Epithelial cell of prostate (primary cell): ENCODE data around the gene TUBGCP2.
"Not testable (repeated sequence)": the region's sequence is repeated elsewhere in the genome, so short reads cannot be mapped to it uniquely, and the experiment has no call there.

Experiments
- DNase-seq: peaks from one replicate; pipeline ENCODE4 v3.0.0-alpha.2; 2011; ENCODE audit warnings: low read depth, low spot score
- H3K27ac ChIP-seq: fragments of 450-650 bp; 2 replicates; pipeline ENCODE4 v1.5.1; 2017; ENCODE audit warnings: mild to moderate bottlenecking

Gene TUBGCP2

DNA sequence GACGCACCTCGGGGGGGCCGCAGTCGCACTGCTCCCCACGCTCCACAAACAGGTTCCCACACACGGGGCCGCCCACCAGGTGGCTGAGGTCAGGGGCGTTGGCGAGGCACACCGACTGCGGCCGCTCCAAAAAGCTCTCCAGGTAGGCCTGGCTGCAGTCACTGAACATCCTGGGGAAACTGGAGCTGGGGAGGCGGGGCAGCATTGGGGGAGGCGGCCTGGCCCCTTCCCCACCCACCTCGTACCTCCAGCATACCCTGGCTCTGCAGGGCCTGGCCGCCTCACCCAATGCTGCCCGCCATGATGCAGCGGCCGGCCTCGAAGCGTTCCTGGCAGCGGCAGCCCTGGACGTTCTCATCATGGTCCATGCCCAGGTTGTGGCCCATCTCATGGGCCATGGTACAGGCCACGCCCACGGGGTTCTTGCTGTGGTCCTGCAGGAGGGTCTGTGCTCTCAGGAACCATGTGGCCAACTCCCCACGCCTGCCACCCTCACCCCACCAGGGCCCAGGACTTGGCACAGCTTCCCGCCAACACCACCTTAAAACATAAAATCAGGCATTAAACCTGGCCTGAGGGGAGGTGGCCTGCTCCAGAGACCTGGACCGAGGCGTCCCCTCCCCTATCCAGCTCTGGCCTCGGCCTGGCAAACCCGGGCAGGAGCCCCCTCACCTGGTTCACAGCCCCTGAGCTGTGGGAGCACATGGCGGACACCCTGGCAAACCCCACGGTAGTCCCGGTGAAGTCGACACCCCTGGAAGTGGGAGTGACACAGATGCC lies 37.0 kb downstream of the TUBGCP2 start:
- no peak for DNase-seq
- no peak overlapping the region for H3K27ac ChIP-seq

DNA sequence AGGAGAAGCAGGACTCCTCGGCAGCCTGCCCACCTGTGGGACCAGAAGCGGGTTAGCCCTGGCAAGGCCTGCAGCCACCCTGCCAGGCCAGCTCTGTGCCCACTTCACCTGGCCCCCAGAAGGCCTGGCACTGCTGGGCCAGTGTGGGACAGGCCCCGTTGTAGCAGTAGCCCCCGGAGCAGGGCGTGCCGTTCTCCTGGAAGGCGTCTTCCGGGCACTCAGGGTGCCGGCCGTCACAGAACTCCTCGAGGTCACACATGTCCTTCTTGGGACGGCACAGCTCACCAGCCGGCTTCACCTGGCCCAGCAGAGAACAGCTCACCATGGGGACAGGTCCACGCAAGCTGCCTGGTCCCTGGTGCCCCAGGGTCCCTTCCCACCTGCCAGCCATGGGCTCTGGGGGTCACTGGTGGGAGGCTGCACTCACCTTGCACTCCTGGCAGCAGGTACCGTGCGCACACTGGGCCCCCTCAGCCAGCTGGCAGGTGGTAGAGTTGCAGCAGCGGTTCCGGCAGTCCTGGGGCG lies 37.8 kb downstream of the TUBGCP2 start:
- DNase-seq: no peak
- no peak overlapping the region for H3K27ac ChIP-seq

DNA sequence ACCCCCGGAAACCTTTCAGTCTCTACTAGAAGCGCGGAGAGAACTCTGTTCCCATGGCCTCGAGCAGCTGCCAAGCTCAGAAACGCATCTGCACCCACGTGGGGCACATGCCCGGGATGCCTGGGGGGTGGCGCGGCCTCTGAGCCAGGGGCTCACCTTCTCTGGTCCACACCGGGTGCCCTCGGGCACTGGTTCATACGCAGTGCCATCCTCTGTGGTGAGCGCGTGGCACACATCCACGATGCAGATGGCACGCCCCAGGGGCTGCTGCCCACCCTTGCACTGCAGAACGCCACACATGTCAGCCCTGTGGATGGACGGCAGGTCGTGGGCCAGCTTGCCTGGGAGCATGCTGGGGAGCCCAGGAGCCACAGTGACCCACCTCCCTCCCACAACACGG lies 38.5 kb downstream of the TUBGCP2 start:
- DNase-seq: no peak

DNA sequence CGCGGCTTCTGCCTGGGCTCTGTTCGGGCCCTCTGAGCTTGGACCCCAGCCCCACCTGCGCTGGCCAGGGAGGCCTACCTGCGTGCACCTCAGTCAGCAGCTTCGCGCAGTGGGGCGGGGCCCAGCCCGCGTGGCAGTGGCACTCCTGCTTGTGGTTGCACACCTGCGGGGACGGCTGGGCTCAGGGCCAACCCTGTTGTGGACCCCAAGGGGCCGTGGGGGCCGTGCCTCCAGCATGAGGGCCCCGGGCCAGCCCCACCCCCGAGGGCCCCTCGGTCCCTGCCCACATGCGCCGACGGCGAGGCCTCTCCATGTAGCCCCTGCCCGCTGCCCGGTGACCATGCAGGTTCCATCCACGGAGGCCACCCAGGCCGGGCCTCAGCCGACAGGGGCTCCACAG lies 39.3 kb downstream of the TUBGCP2 start:
- no peak for DNase-seq
- H3K27ac ChIP-seq: no peak overlapping the region

More for the DNA sequence above, 38.5 kb downstream of the TUBGCP2 start:
- no peak overlapping the region for H3K27ac ChIP-seq

DNA sequence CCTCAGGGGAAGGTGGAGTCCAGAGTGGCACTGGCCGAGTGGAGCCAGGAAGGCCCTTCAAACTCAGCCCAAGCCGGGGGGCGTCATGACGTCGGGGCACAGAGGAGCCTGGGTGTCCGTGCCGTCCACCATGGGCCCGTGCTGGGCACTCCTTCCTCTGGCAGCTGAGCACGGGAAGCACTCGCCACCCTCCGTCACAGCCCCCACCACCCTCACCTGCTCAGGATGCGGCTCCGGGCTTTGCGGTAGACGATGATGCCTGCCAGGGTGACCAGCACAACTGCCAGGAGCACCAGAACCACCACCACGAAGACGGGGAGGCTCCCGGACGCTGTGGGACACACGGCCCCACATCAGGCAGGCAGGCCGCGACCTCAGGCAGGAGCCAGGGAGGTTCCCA lies 40.1 kb downstream of the TUBGCP2 start:
- no peak for DNase-seq
- no peak overlapping the region for H3K27ac ChIP-seq

DNA sequence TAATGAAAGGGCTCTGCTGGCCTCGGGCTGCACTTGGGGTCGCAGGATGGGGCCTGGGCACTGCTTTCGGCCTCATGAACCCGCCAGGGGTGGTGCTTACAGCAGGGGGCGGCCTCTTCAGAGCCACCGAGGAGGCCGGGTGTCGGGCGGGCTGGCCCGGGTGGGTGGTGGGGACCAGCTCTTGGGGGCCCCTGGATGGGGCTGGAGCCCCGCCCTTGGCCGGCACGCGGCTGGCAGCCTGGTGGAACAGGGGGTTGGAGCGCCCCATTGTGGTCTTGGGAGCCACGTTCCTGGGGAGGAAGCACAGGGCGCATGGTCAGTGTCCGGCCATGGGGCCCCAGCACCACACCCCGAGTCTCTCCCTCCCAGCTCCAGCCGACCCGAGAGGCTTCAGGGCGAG lies 40.8 kb downstream of the TUBGCP2 start:
- H3K27ac ChIP-seq: no peak overlapping the region
- no peak for DNase-seq

DNA sequence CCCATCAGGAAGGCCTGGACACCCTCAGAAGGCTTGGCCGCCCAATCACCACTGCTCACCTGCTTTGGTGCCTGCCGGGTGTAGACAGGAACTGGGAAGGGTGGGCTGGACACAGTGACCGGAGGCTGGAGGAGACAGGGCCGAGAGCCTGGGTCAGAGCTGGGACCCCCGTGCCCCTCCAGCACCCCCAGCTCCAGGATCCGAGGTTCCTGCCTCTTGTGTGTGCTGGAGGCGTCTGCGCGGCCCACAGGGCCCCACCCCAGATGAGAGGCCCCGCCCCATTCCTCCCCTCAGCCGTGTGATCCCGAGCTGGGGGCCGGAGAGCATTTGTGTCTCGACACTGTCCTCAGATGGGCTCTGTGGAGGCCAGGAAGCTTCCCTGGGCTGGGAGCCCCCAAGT lies 41.4 kb downstream of the TUBGCP2 start:
- DNase-seq: no peak
- peak overlapping the region; percentile 33 for H3K27ac ChIP-seq

DNA sequence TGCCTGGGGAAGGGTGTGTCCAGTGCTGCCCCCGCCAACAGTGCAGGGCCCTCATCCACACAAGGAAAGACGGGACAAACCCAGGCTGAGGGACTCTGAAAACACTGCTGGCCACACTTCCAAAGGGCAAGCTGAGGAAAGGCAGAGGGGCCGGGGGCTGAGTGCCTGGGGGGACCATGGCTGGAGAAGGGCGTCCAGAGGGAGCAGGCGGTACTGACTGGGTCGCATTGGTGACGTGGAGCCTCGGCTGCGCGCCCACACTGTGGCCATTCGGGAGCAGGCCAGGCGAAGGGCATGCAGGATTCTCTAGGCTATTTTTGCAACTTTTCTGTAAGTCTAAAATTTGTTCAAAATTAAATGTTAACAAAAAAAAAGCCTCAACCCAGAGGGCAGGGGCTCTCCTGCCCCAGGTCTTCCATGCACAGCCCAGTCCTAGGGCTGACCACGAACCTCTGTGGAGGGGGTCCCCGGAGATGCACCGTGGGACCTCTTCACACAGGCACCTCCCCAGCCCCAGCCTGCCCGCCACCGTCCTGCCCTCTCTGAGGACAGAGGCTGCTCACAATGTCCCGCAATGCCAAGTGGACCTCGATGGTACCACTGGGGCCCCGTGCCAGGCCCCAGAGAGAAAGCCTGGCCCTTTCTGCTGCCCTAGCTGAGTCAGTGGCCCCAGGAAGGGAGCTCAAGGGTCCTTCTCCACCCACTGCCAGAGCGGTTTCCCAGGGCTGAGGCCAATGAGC lies 42.4 kb downstream of the TUBGCP2 start:
- no peak for DNase-seq
- peak overlapping the region; percentile 33 for H3K27ac ChIP-seq

DNA sequence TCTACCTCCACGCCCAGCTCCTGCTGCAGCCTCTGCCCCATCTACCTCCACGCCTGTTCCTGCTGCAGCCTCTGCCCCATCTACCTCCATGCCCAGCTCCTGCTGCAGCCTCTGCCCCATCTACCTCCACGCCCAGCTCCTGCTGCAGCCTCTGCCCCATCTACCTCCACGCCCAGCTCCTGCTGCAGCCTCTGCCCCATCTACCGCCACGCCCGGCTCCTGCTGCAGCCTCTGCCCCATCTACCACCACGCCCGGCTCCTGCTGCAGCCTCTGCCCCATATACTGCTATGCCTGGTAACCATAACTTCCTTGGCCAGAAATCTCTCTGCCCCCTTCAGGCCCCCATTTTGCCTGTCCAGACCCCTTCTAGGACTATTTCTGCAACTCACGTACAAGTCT lies 43.6 kb downstream of the TUBGCP2 start:
- DNase-seq: not testable (repeated sequence)
- peak overlapping the region; percentile 33 for H3K27ac ChIP-seq

DNA sequence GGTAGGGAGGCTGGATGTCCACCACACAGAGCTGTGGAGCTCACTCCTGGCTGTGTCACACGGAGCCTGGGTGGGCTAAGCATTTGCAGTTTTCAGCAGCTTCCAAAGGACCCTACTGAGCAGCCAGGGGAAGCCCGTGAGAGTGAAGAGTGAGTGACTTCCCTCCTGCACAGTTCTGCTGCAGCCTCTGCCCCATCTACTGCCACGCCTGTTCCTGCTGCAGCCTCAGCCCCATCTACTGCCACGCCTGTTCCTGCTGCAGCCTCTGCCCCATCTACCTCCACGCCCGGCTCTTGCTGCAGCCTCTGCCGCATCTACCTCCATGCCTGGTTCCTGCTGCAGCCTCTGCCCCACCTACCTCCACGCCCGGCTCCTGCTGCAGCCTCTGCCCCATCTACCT lies 44.2 kb downstream of the TUBGCP2 start:
- H3K27ac ChIP-seq: peak overlapping the region; percentile 74
- no peak for DNase-seq

DNA sequence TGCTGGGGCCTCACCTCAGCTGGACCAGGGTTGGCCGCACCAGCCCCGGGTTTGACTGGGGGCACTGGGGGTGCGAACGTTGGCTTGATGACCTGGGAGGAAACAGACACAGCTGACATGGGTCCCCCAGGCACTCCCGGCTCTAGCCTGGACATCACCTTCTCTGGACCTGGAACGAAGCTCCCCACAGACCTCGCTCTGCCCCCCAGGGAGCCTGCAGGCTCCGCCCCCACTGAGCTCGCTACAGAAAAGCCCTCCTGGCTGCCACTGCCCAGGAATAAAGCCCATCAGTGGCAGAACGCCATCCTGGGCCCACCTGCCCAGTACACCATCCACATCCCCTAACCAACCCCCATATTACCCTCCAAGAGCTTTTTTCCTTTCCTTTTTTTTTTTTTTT lies 45.0 kb downstream of the TUBGCP2 start:
- H3K27ac ChIP-seq: peak overlapping the region; percentile 74
- DNase-seq: no peak

DNA sequence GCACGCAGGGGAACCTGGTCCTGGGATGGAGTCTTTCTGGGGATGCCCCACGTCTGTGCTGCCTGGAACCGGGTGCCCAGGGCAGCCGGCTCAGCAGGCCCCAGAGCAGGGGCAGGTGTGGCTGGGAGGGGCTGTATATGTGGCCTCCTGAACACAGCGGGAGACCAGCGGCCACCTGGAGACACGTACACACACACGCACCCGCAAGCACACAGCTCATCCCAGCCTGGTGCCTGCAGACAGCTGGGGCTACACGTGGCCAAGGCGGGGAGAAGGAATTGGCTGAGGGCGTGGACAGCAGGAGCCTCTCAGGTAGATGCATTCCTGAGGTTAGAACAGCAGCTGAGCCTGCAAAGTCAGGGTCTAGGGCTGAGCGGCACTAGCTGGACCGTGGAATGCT lies 46.0 kb downstream of the TUBGCP2 start:
- H3K27ac ChIP-seq: peak overlapping the region; percentile 74
- DNase-seq: no peak

DNA sequence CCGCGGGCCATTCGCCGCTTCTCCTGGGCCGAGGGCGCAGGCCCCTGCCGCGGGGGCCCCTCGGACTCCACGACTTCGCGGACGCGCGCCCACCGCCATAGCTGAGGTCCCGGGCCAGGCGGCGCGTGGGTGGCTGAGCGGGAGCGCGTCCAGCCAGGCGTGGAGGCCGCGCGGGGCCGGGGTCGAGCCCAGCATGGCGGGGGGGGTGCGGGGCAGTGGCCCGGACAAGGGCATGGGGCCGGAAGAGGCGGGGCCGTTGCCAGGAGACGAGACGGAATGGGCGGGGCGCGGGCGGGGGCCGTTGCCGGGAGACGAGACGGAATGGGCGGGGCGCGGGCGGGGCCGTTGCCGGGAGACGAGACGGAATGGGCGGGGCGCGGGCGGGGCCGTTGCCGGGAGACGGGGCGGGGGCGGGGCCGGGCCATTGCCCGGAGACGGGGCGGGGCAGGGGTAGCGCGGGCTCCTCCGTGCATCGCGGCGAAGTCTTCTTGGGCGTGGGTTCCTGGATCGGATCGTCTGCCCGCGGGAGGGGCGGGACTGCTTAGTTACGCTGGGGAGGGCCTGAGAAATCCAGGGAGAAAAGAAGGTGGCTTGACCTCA lies 46.8 kb downstream of the TUBGCP2 start:
- peak overlapping the region; percentile 74 for H3K27ac ChIP-seq
- no peak for DNase-seq

DNA sequence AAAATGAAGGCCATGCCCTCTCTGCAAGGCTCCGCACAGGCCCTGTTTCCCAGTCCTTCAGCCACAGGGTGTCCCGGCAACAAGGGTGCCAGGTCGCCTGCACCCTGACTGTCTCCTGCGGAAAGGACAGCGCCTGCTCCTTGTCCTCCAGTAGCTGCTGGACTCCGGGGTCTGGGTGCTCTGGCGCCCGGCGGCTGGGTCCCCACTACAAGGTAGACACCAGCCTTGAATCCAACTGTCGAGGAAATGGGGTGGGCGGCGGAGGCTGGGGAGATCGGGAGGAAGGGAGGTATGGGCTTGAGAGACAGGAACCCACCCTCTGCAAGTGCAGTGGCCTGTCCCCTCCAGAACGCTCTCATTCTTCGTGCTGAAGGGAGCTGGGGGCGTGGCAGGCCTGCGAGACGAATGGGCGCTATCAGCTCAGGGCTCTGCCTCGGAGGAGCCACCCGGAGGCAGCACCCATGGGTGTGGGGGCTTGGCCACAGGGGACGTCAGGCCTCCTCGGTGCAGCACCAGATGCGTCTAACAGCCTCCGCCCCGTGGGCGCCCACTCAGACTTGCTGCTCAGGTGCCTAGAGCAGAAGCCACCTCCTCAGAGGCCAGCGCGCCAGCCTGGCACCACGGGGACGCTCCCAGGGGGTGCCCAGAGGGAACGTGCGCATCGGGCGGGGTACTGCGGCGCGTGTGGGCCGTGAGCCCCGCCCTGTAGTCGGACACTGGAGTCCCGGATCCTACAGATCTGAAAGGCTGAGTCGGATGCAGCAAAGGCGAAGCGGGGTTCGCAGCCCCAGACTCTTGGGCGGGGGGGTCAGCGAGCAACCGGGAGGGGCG lies 47.6 kb downstream of the TUBGCP2 start:
- peak overlapping the region; percentile 74 for H3K27ac ChIP-seq
- DNase-seq: no peak

DNA sequence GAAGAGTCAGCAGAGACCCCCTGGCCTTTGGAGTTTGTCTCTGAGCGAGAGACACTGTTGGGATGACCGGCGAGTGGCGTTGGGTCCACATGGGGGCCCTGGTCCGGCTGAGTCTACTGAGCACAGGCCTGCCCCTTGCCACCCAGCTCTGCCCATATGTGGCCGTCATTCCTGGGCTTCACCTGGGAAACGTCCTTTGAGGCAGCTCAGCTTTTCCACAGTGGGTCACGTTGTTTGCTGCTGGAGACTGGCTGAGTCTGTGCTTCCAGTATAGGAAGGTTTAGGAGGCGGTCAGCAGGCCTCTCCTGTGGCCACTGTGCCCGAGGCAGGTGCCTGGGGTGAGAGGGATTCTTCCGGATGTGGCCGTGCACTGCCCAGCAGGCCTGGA lies 49.1 kb downstream of the TUBGCP2 start:
- DNase-seq: no peak
- peak overlapping the region; percentile 79 for H3K27ac ChIP-seq

DNA sequence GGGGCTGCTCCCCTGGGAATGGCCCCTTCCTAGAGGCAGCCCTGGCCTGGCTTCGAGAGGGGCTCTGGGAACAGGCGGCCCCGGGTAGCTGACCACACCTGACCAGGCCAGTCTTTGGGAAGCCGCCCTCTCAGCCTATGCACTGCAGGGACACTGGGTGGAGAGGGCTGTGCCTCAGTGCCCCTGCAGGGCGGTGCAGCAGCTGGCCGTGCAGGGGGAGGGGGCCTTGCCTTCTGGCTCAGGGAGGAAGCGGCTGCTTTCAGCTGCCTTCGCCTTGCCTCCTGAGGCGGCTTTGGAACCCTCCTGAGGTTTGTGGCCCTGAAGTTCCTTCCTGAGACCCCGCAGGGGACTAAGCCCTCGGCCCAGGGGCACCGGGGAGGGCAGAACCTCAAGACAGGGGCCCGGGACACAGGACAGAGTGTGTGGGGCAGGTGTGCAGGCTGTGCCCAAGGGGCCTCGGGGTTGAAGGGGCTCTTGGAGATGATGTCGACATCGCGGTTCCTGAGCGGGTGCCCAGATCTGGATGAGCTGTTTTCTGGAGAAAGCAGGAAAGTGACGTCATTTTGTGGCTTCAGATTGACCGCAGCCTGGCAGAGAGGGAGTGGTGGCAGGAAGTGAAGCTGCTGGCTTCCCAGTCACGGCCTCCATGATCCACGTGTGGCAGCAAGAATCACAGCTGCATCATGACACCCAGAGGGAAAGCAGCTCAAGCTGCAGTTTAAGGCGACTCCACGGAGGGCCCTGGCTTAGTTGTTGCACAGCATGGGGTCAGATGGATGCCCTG lies 49.7 kb downstream of the TUBGCP2 start:
- peak; percentile 97 for DNase-seq
- H3K27ac ChIP-seq: peak overlapping the region; percentile 79

DNA sequence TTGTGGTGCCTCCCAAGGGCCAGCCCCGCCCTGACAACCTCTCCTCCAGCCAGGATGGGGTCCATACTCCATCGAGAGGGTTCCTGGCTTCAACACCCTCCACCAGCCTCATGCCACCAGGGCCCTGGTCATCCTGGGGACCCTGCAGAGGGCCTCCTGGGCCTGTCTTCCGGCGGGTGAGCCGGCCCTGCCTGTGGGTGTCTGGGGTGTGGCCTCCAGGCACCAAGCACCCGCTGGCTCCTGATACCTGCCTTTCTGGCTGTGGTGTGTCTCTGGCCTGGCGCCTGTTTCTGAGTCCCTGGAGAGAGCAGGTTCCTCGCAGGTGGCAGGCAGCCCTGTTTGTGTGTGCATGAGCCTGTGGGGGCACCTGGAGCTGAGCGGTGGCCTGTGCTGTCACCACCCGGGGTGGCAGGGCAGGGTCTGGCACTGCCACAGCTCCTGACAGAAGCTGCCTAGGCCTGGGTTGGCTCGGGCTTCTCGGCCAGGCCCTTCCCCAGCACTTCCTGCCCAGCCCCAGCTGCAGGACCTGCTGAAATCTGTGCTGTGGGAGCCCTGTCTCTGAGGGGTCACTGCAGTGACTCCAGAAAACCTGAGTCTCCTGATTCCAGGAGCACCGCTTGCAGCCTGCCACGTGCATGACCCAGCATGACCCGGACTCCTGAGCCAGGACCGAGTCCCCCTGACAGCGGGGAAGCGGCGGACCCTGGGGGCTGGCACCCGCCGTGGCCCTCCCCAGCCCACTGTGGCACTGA lies 50.4 kb downstream of the TUBGCP2 start:
- peak; percentile 31 for DNase-seq
- H3K27ac ChIP-seq: peak overlapping the region; percentile 79

DNA sequence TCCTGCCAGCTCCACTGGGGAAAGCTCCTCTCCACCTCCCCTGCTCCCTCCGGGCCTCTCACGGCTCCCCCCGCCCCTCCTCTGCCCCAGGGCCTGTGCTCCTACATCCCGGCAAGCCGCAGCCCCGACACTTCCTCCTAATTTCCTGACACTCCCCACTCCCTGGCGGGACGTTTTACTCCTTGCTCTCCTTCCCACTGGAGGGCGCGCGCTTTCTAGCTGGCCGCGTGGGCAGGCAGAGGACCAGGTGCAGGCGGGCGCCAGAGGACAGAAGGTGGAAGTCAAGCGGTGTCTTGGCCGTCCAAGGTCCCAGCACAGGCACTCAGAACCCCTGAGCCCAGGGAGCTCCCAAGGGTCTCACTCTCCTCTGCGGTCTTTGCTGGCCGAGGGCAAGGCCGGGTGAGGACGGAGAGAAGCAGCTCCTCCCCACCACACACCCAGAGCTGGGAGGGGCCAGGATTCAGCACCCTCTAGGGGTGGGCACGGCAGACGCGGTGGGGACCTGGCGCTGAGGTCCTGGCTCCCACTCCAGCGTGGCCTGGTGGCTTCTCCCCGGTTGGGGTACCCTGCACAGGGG lies 51.1 kb downstream of the TUBGCP2 start:
- no peak for DNase-seq
- peak overlapping the region; percentile 79 for H3K27ac ChIP-seq
